GM21723 (cell line): Measurements from ENCODE around the gene MON1B.

ENCODE experiments used
- ATAC-seq: cut with Tn5 transposase; IDR thresholded peaks from one replicate; pipeline ENCODE4 v1.9.1; 2021; ENCODE audit warnings: mild to moderate bottlenecking, moderate library complexity; ENCODE audit not compliant: unreplicated experiment

Gene MON1B

GRCh38 chr16:77195411-77195810 lies 4.4 kb downstream of the MON1B start:
- ATAC-seq, result no peak

GRCh38 chr16:77197747-77198146 lies 6.8 kb downstream of the MON1B start:
- ATAC-seq, result no peak

GRCh38 chr16:77199211-77199610 lies 8.2 kb downstream of the MON1B start, which contains the start of gene SYCE1L:
TSS of gene SYCE1L (plus strand) at chr16:77199408. CDS start at chr16:77199452, 44 bp downstream.
- ATAC-seq, result no peak

- no peak for ATAC-seq
Measured at GRCh38 chr16:77206533-77206932, 15.5 kb downstream of the MON1B start.

GRCh38 chr16:77207030-77207429 lies 16.0 kb downstream of the MON1B start:
- ATAC-seq, result no peak

GRCh38 chr16:77208382-77208781 lies 17.4 kb downstream of the MON1B start:
- ATAC-seq, result no peak

- peak; percentile 74 for ATAC-seq
Measured at GRCh38 chr16:77211880-77212740, 21.1 kb downstream of the MON1B start.

- peak; percentile 84 for ATAC-seq
Measured at GRCh38 chr16:77212741-77213541, 22.0 kb downstream of the MON1B start.

GRCh38 chr16:77213542-77214106 lies 22.6 kb downstream of the MON1B start:
- ATAC-seq, result no peak

GRCh38 chr16:77214411-77215138 lies 23.6 kb downstream of the MON1B start:
- ATAC-seq, result no peak

GRCh38 chr16:77219437-77219836 lies 28.4 kb downstream of the MON1B start:
- no peak for ATAC-seq

GRCh38 chr16:77220427-77220826 lies 29.4 kb downstream of the MON1B start:
- ATAC-seq, result no peak

- ATAC-seq, result no peak
Measured at GRCh38 chr16:77221482-77221881, 30.5 kb downstream of the MON1B start.

- no peak for ATAC-seq
Measured at GRCh38 chr16:77223184-77223583, 32.2 kb downstream of the MON1B start.

GRCh38 chr16:77225182-77225581 lies 34.2 kb downstream of the MON1B start:
- ATAC-seq, result no peak

- peak; percentile 74 for ATAC-seq
Measured at GRCh38 chr16:77227745-77228144, 36.8 kb downstream of the MON1B start.

- ATAC-seq, result no peak
Measured at GRCh38 chr16:77231047-77231446, 40.1 kb downstream of the MON1B start.

GRCh38 chr16:77233799-77234519 lies 43.0 kb downstream of the MON1B start:
- ATAC-seq, result no peak

GRCh38 chr16:77234611-77235010 lies 43.6 kb downstream of the MON1B start:
- no peak for ATAC-seq

- ATAC-seq, result peak; percentile 99
Measured at GRCh38 chr16:77236063-77236511, 45.1 kb downstream of the MON1B start.
